HepG2 (cell line): ENCODE results near the gene OR1J1. TPM values are rescaled to one million over a fixed set of nuclear protein-coding genes. Genes with fewer than 3 reads are reported as not detected.

Source experiments
- ATAC-seq: fragments of 200-7000 bp; cut with Tn5 transposase; 3 replicates; pipeline ENCODE4 v1.9.1; 2020; ENCODE audit warnings: mild to moderate bottlenecking, moderate library complexity
- BruUV-seq: library from RNA; stranded (reverse); fragments of 400-500 nt; replicated peaks from 2 replicates; lab custom pipeline; 2021; lab: Mats Ljungman, UMichigan
- CTCF ChIA-PET: fragments of 300-600 bp; formaldehyde crosslinking; extraction: SDS; loops from one replicate; lab custom pipeline; 2021; ENCODE audit warnings: low total read pairs, inconsistent platforms, low intra/inter-chr PET ratio; lab: Yijun Ruan, JAX
- POLR2A ChIA-PET: fragments of 350-600 bp; sonication (Branson Sonifier 250); formaldehyde crosslinking; loops from one replicate; lab custom pipeline; 2020; ENCODE audit warnings: antibody characterized with exemption, inconsistent platforms; lab: Yijun Ruan, JAX
- DNase-seq: peaks from one replicate; pipeline ENCODE4 v3.0.0-alpha.2; 2015; ENCODE audit warnings: low spot score
- FAIRE-seq: peaks from 3 replicates; lab custom pipeline; 2011; peaks lifted over from hg19 to GRCh38; lab: Jason Lieb, UNC
- H2AFZ ChIP-seq: one replicate; pipeline ENCODE4 v1.6.1; 2011; ENCODE audit warnings: low read length, inconsistent platforms
- H3K27ac ChIP-seq: fragments of 300-600 bp; 3 replicates; pipeline ENCODE4 v1.8.0; 2011; ENCODE audit warnings: mixed run types, mild to moderate bottlenecking, mixed read lengths, low read length, inconsistent platforms; ENCODE audit not compliant: insufficient read depth; ENCODE audit errors: extremely low read length
- H3K27me3 ChIP-seq, 2 experiments: fragments of 200-600 bp in 1 of 2; 2 replicates in 1 of 2; 3 replicates in 1 of 2; pipeline versions ENCODE4 v1.6.0 to v1.8.0; 2011; ENCODE audit warnings: low read length in 2 of 2, mild to moderate bottlenecking in 2 of 2, moderate library complexity in 2 of 2, inconsistent platforms in 1 of 2; ENCODE audit not compliant: insufficient read depth in 2 of 2, control insufficient read depth in 1 of 2
- H3K36me3 ChIP-seq, 2 experiments: fragments of 200-600 bp in 1 of 2; replicated peaks in 1 of 2; 2 replicates in 1 of 2; 3 replicates in 1 of 2; pipeline versions ENCODE4 v1.5.1 to v1.8.0; 2011; ENCODE audit warnings: low read length in 2 of 2, inconsistent platforms in 1 of 2; ENCODE audit not compliant: insufficient read depth in 2 of 2, control insufficient read depth in 1 of 2
- H3K4me1 ChIP-seq: 2 replicates; pipeline ENCODE4 v1.5.1; 2012; ENCODE audit warnings: low read length, inconsistent platforms; ENCODE audit not compliant: insufficient read depth
- H3K4me2 ChIP-seq: 2 replicates; pipeline ENCODE4 v1.6.0; 2011; ENCODE audit warnings: low read depth, low read length, inconsistent platforms
- H3K4me3 ChIP-seq, 3 experiments: fragments of 200-600 bp in 1 of 3; sonication (generic), shearing (Covaris generic) in 1 of 3; replicated peaks in 1 of 3; 2 replicates each; pipeline ENCODE4 v1.5.1; 2011 to 2016; ENCODE audit warnings: low read length in 3 of 3, inconsistent platforms in 2 of 3, low read depth in 2 of 3, mild to moderate bottlenecking in 2 of 3, control low read depth in 1 of 3, mixed read lengths in 1 of 3; ENCODE audit not compliant: insufficient read depth in 1 of 3
- H3K79me2 ChIP-seq: one replicate; pipeline ENCODE4 v1.6.1; 2011; ENCODE audit warnings: low read length, inconsistent platforms; ENCODE audit not compliant: insufficient read depth
- H3K9ac ChIP-seq: 2 replicates; pipeline ENCODE4 v1.6.0; 2011; ENCODE audit warnings: mild to moderate bottlenecking, low read depth, low read length, inconsistent platforms; ENCODE audit not compliant: insufficient read depth
- H3K9me3 ChIP-seq: 2 replicates; pipeline ENCODE4 v1.5.1; 2012; ENCODE audit warnings: mild to moderate bottlenecking, low read length
- H4K20me1 ChIP-seq: 2 replicates; pipeline ENCODE4 v1.6.0; 2011; ENCODE audit warnings: inconsistent platforms, mild to moderate bottlenecking, low read length, moderate library complexity; ENCODE audit not compliant: insufficient read depth
- ARNT2 ChIP-seq: sonication (generic); formaldehyde crosslinking; IDR thresholded peaks from 2 replicates; pipeline ENCODE4 v1.8.0; 2022; ENCODE audit warnings: mild to moderate bottlenecking, low read depth, missing genetic modification reagents, moderate library complexity
- DDIT3 ChIP-seq: sonication (generic); formaldehyde crosslinking; IDR thresholded peaks from 2 replicates; pipeline ENCODE4 v1.4.0; 2020; ENCODE audit warnings: mild to moderate bottlenecking, missing genetic modification reagents
- KDM3A ChIP-seq: IDR thresholded peaks from 2 replicates; pipeline ENCODE4 v1.6.1; 2018; ENCODE audit warnings: low read depth, missing compliant biosample characterization
- ZBTB34 ChIP-seq: sonication (generic); formaldehyde crosslinking; IDR thresholded peaks from 2 replicates; pipeline ENCODE4 v1.8.0; 2022; ENCODE audit warnings: mild to moderate bottlenecking, missing genetic modification reagents
- ZNF333 ChIP-seq: sonication (generic); formaldehyde crosslinking; IDR thresholded peaks from 2 replicates; pipeline ENCODE4 v1.4.0; 2020; ENCODE audit warnings: mild to moderate bottlenecking, missing genetic modification reagents, borderline replicate concordance
- ZNF563 ChIP-seq: sonication (generic); formaldehyde crosslinking; IDR thresholded peaks from 2 replicates; pipeline ENCODE4 v1.8.0; 2022; ENCODE audit warnings: mild to moderate bottlenecking, moderate library complexity, missing genetic modification reagents
- ZNF784 ChIP-seq: sonication (generic); formaldehyde crosslinking; IDR thresholded peaks from 2 replicates; pipeline ENCODE4 v1.5.1; 2020; ENCODE audit warnings: missing genetic modification reagents, mild to moderate bottlenecking, borderline replicate concordance
- ZNF792 ChIP-seq: IDR thresholded peaks from 2 replicates; pipeline ENCODE4 v1.6.1; 2016
- WGBS: methylation state at CpG from one replicate; pipeline ENCODE4 v1.1.6; 2017; ENCODE audit warnings: low lambda C conversion rate; 5-methylcytosine and 5-hydroxymethylcytosine counted together
- in situ Hi-C: cut with HindIII; loops from 2 replicates; pipeline ENCODE4 v1.10.0; 2017; ENCODE audit warnings: low pct_unique_long_range_greater_than_20kb; ENCODE audit not compliant: extremely low pct_ligation_motif_present
- intact Hi-C: fragments of 100-400 bp; cut with micrococcal nuclease; formaldehyde crosslinking; loops from one replicate; pipeline ENCODE4 v1.10.0; 2022; ENCODE audit not compliant: unreplicated experiment
- polyA plus RNA-seq, 8 experiments: library from polyadenylated mRNA; depleted of rRNA in 3 of 8; stranded (reverse) in 7 of 8; unstranded in 1 of 8; fragments of >200 nt; fragmentation: Illumina TruSeq in 4 of 8; extraction: Trizol in 4 of 8; gene quantifications; 2 replicates each; pipeline versions ENCODE4 v1.2.1 to v1.2.3, GENCODE V29; 2011 to 2016; ENCODE audit warnings: low read depth in 4 of 8, missing spikeins in 1 of 8, mixed read lengths in 1 of 8; ENCODE audit not compliant: insufficient read depth in 1 of 8
- total RNA-seq, 5 experiments: library from RNA; depleted of rRNA; stranded (reverse); fragments of >200 nt; fragmentation: Illumina TruSeq; extraction: Trizol; gene quantifications; 2 replicates each; pipeline ENCODE4 v1.2.3, GENCODE V29; 2016; ENCODE audit warnings: low read depth in 1 of 5

The OR1J1 gene
- total and polyA plus RNA-seq, 2 of the 13 experiments (the other 11 are each of a cell fraction or from before 2014, with no cell fraction given) = not detected

GRCh38 chr9:122474561-122474960 is 3.2 kb downstream of the OR1J1 start:
- Histone ChIP-seq H3K36me3 (no peaks in the 10 kb centered on the region), H3K27me3 (no peaks in the 10 kb centered on the region), H3K9me3 (no peaks in the 10 kb centered on the region), H3K9ac (no peak overlapping the region), H4K20me1 (no peaks in the 10 kb centered on the region), H3K79me2 (no peaks in the 10 kb centered on the region), H2AFZ (no peak overlapping the region), H3K4me3 (no peak overlapping the region), H3K27ac (no peak overlapping the region), H3K4me2 (no peak overlapping the region), H3K4me1 (no peaks in the 10 kb centered on the region)
- BruUV-seq = no TSS peak
- DNase-seq (no peak), FAIRE-seq (no peak), ATAC-seq (no peak)
- TF ChIP-seq ZNF563 (CRISPR knock-in tag) = no peak
- TF ChIP-seq ZNF792 (CRISPR knock-in tag) = no peak
- intact Hi-C loops (no loop called here), in situ Hi-C loops (no loop called here)
- ChIA-PET POLR2A (no interaction called here), CTCF (no interaction called here)
- WGBS = 24% methylated on average over 3 of the region's 3 CpGs

GRCh38 chr9:122468735-122469134 is 9.0 kb downstream of the OR1J1 start:
- in situ Hi-C loops = loop anchor here (5.0 kb wide), 1 partner anchor 344 kb away; no protein-coding TSS in a partner anchor
- no peaks in the 10 kb centered on the region for H3K9me3 ChIP-seq
- POLR2A ChIA-PET = no interaction called here
- DNase-seq (no peak), FAIRE-seq (no peak), ATAC-seq (no peak)
- H3K27me3 ChIP-seq = peaks cover 0 to 6% of the 10 kb centered on the region in 2 experiments; a peak in 1 of 5 replicates
- BruUV-seq = no TSS peak
- H2AFZ ChIP-seq = no peak overlapping the region
- H3K36me3 ChIP-seq = no peaks in the 10 kb centered on the region
- H3K79me2 ChIP-seq = no peaks in the 10 kb centered on the region
- no peaks in the 10 kb centered on the region for H4K20me1 ChIP-seq
- H3K4me3 ChIP-seq = no peak overlapping the region
- 10% methylated on average over 4 of the region's 4 CpGs for WGBS
- no peak overlapping the region for H3K27ac ChIP-seq
- no peaks in the 10 kb centered on the region for H3K4me1 ChIP-seq
- H3K4me2 ChIP-seq = no peak overlapping the region
- TF ChIP-seq KDM3A (CRISPR knock-in tag) = no peak
- no peak for TF ChIP-seq ARNT2 (CRISPR knock-in tag)
- TF ChIP-seq ZBTB34 = no peak
- no peak for TF ChIP-seq ZNF784 (CRISPR knock-in tag)
- TF ChIP-seq ZNF333 = no peak
- no peak for TF ChIP-seq DDIT3
- TF ChIP-seq, all 625 proteins: peak for 0
- no peak overlapping the region for H3K9ac ChIP-seq
- CTCF ChIA-PET = no interaction called here
- intact Hi-C loops = no loop called here
